PC-9 (cell line): ENCODE data around the gene GMDS. TPM values are rescaled to one million over a fixed set of nuclear protein-coding genes. Genes with fewer than 3 reads are reported as not detected.

ENCODE experiments used
- BruUV-seq: library from RNA; stranded (reverse); fragments of 400-500 nt; replicated peaks from 2 replicates; lab custom pipeline; 2021; lab: Mats Ljungman, UMichigan
- CTCF ChIA-PET: fragments of 300-600 bp; sonication (Branson Sonifier 250); formaldehyde crosslinking; loops from one replicate; lab custom pipeline; 2022; ENCODE audit warnings: antibody characterized with exemption; lab: Charles Lee
- POLR2A ChIA-PET: fragments of 300-600 bp; sonication (Branson Sonifier 250); formaldehyde crosslinking; loops from one replicate; lab custom pipeline; 2022; ENCODE audit warnings: antibody characterized with exemption; ENCODE audit not compliant: unreplicated experiment; lab: Charles Lee
- DNase-seq, 2 experiments: peaks; one replicate each; pipeline versions ENCODE4 v3.0.0 to v3.0.0-alpha.2; 2015 to 2022; ENCODE audit warnings: mixed read lengths in 1 of 2
- H2AFZ ChIP-seq: fragments of 200-600 bp; sonication (generic); 2 replicates; pipeline ENCODE4 v1.8.1; 2017; ENCODE audit warnings: antibody characterized with exemption
- H3F3A ChIP-seq: fragments of 200-600 bp; sonication (generic); 2 replicates; pipeline ENCODE4 v1.8.1; 2017; ENCODE audit warnings: antibody characterized with exemption, mild to moderate bottlenecking, low read depth; ENCODE audit not compliant: insufficient read depth
- H3K27ac ChIP-seq: fragments of 200-600 bp; sonication (generic); 2 replicates; pipeline ENCODE4 v1.6.1; 2016; ENCODE audit warnings: mixed run types
- H3K27me3 ChIP-seq: fragments of 200-600 bp; sonication (generic); 2 replicates; pipeline ENCODE4 v1.6.1; 2016; ENCODE audit warnings: low read depth, mixed run types; ENCODE audit not compliant: insufficient read depth
- H3K36me3 ChIP-seq: fragments of 200-600 bp; sonication (generic); 2 replicates; pipeline ENCODE4 v1.6.1; 2016; ENCODE audit warnings: low read depth, mixed run types
- H3K4me1 ChIP-seq: fragments of 200-600 bp; sonication (generic); replicated peaks from 2 replicates; pipeline ENCODE4 v1.6.1; 2016; ENCODE audit warnings: mixed run types; ENCODE audit not compliant: insufficient read depth
- H3K4me2 ChIP-seq: fragments of 200-600 bp; sonication (generic); 2 replicates; pipeline ENCODE4 v1.6.1; 2017; ENCODE audit warnings: mixed run types
- H3K4me3 ChIP-seq: fragments of 200-600 bp; sonication (generic); 2 replicates; pipeline ENCODE4 v1.6.1; 2016; ENCODE audit warnings: mixed run types
- H3K79me2 ChIP-seq: fragments of 200-600 bp; sonication (generic); 2 replicates; pipeline ENCODE4 v1.6.1; 2017; ENCODE audit warnings: low read depth, mixed run types
- H3K9me2 ChIP-seq: fragments of 200-600 bp; sonication (generic); 2 replicates; pipeline ENCODE4 v1.8.1; 2017; ENCODE audit warnings: mild to moderate bottlenecking; ENCODE audit not compliant: insufficient read depth
- H3K9me3 ChIP-seq: fragments of 200-600 bp; sonication (generic); 2 replicates; pipeline ENCODE4 v1.8.1; 2016; ENCODE audit warnings: low read depth; ENCODE audit not compliant: insufficient read depth
- H4K20me1 ChIP-seq: fragments of 200-600 bp; sonication (generic); 2 replicates; pipeline ENCODE4 v1.8.1; 2017; ENCODE audit not compliant: insufficient read depth
- CTCF ChIP-seq: fragments of 200-600 bp; sonication (generic); conservative IDR thresholded peaks from 2 replicates; pipeline ENCODE4 v1.6.1; 2017; ENCODE audit warnings: mixed run types, antibody characterized with exemption, mild to moderate bottlenecking, moderate library complexity
- EZH2 ChIP-seq: fragments of 200-600 bp; sonication (generic); IDR thresholded peaks from 2 replicates; pipeline ENCODE4 v1.8.0; 2017; ENCODE audit warnings: antibody characterized with exemption, low read depth
- intact Hi-C: fragments of 100-400 bp; cut with micrococcal nuclease; formaldehyde crosslinking; loops from one replicate; pipeline ENCODE4 v1.10.0; 2022; ENCODE audit not compliant: unreplicated experiment
- total RNA-seq: library from RNA; stranded (reverse); gene quantifications from 2 replicates; pipeline ENCODE4 v1.2.3, GENCODE V29; 2021

The GMDS gene
- total RNA-seq, 1 experiment from 2014 or later: 30.1 TPM

- no peak overlapping the region for H3K27ac ChIP-seq
- ChIA-PET CTCF (no interaction called here), POLR2A (no interaction called here)
- TF ChIP-seq CTCF: no peak
- no peak for TF ChIP-seq EZH2
- no peaks in the 10 kb centered on the region for H3K9me2 ChIP-seq
- H3F3A ChIP-seq: peaks cover 13% of the 10 kb centered on the region
- H3K79me2 ChIP-seq: peaks cover 6% of the 10 kb centered on the region
- H3K36me3 ChIP-seq: no peaks in the 10 kb centered on the region
- no peak overlapping the region for H3K4me3 ChIP-seq
- no peaks in the 10 kb centered on the region; the same call in none of the 2 replicates for H3K4me1 ChIP-seq
- intact Hi-C loops: loop anchor here (5.0 kb wide), 2 partner anchors 183 to 518 kb away; partner anchors contain the start of gene WRNIP1
- no peak overlapping the region for H3K4me2 ChIP-seq
- DNase-seq: no peak
- H4K20me1 ChIP-seq: no peaks in the 10 kb centered on the region
- no peaks in the 10 kb centered on the region for H3K9me3 ChIP-seq
- H2AFZ ChIP-seq: no peak overlapping the region
- no peaks in the 10 kb centered on the region for H3K27me3 ChIP-seq
- BruUV-seq: no TSS peak
These were observed 3.7 kb upstream of the GMDS start for GRCh38 chr6:2249126-2249525.

GRCh38 chr6:2247664-2248063, 2.3 kb upstream of the GMDS start:
- Histone ChIP-seq H3K36me3 (no peaks in the 10 kb centered on the region), H3F3A (peaks cover 13% of the 10 kb centered on the region), H2AFZ (no peak overlapping the region), H3K9me2 (no peaks in the 10 kb centered on the region), H3K27me3 (no peaks in the 10 kb centered on the region), H4K20me1 (no peaks in the 10 kb centered on the region), H3K4me2 (no peak overlapping the region), H3K27ac (no peak overlapping the region), H3K4me3 (no peak overlapping the region), H3K4me1 (peaks cover 10% of the 10 kb centered on the region), H3K9me3 (no peaks in the 10 kb centered on the region), H3K79me2 (peaks cover 20% of the 10 kb centered on the region)
- POLR2A ChIA-PET: no interaction called here
- intact Hi-C loops: loop anchor here (5.0 kb wide), 2 partner anchors 185 to 520 kb away; partner anchors contain the start of gene WRNIP1
- CTCF ChIA-PET: no interaction called here
- TF ChIP-seq CTCF: no peak
- no peak for TF ChIP-seq EZH2
- no peak for DNase-seq
- no TSS peak for BruUV-seq

GRCh38 chr6:2245877-2246863, 765 bp upstream of the GMDS start:
- ChIA-PET CTCF (interaction anchor here (0.5 to 0.6 kb wide), 2 partner anchors 106 to 568 kb away, joined by 3 read pairs; no protein-coding TSS in a partner anchor), POLR2A (interaction anchor here (0.5 to 0.6 kb wide), 2 partner anchors 322 to 721 kb away, joined by 3 to 6 read pairs; no protein-coding TSS in a partner anchor)
- BruUV-seq: TSS peak; percentile 75

More at GRCh38 chr6:2245877-2246863, 765 bp upstream of the GMDS start:
- Histone ChIP-seq H3K4me1 (peaks cover 10% of the 10 kb centered on the region), H3F3A (peaks cover 13% of the 10 kb centered on the region), H4K20me1 (no peaks in the 10 kb centered on the region), H2AFZ (peak overlapping the region; percentile 89), H3K36me3 (no peaks in the 10 kb centered on the region), H3K4me3 (peak overlapping the region; percentile 86), H3K9me2 (no peaks in the 10 kb centered on the region), H3K9me3 (no peaks in the 10 kb centered on the region), H3K79me2 (peaks cover 35% of the 10 kb centered on the region), H3K27me3 (no peaks in the 10 kb centered on the region), H3K27ac (peak overlapping the region; percentile 97), H3K4me2 (peak overlapping the region; percentile 91)
- peak; percentile 79 to 85 for DNase-seq
- intact Hi-C loops: loop anchor here (2.0 to 5.0 kb wide), 3 partner anchors 49 to 521 kb away; partner anchors contain the start of gene WRNIP1
- no peak for TF ChIP-seq EZH2
- no peak for TF ChIP-seq CTCF
